Smooth muscle cell (in vitro differentiated cells): Measurements from ENCODE around the gene TRIM38. TPM values are rescaled to one million over a fixed set of nuclear protein-coding genes. Genes with fewer than 3 reads are reported as not detected.
A peak's percentile ranks its signal among the peaks of the same experiment; 100 is the strongest.

Experiments
- DNase-seq: peaks from one replicate; lab custom pipeline; 2025; ENCODE audit not compliant: unreplicated experiment; lab: John Stamatoyannopoulos, UW
- H2AFZ ChIP-seq: fragments of 200-600 bp; sonication (generic); 2 replicates; pipeline ENCODE4 v1.6.0; 2016; ENCODE audit warnings: antibody characterized with exemption, low read depth, mild to moderate bottlenecking
- H3F3A ChIP-seq: fragments of 200-600 bp; sonication (generic); 2 replicates; pipeline ENCODE4 v1.6.0; 2017; ENCODE audit warnings: antibody characterized with exemption, low read depth
- H3K27ac ChIP-seq: fragments of 200-600 bp; sonication (generic); 2 replicates; pipeline ENCODE4 v1.5.1; 2016; ENCODE audit warnings: low read depth, mild to moderate bottlenecking
- H3K27me3 ChIP-seq: fragments of 200-600 bp; sonication (generic); 2 replicates; pipeline ENCODE4 v1.6.1; 2016; ENCODE audit warnings: low read depth, mild to moderate bottlenecking
- H3K36me3 ChIP-seq: fragments of 200-600 bp; sonication (generic); 2 replicates; pipeline ENCODE4 v1.5.1; 2016; ENCODE audit warnings: low read depth
- H3K4me1 ChIP-seq: fragments of 200-600 bp; sonication (generic); 2 replicates; pipeline ENCODE4 v1.5.1; 2016; ENCODE audit warnings: low read depth
- H3K4me2 ChIP-seq: fragments of 200-600 bp; sonication (generic); 2 replicates; pipeline ENCODE4 v1.6.0; 2016; ENCODE audit warnings: mild to moderate bottlenecking
- H3K4me3 ChIP-seq: fragments of 200-600 bp; sonication (generic); 2 replicates; pipeline ENCODE4 v1.5.1; 2016; ENCODE audit warnings: mild to moderate bottlenecking
- H3K79me2 ChIP-seq: fragments of 200-600 bp; sonication (generic); 2 replicates; pipeline ENCODE4 v1.6.0; 2016; ENCODE audit warnings: low read depth, mild to moderate bottlenecking
- H3K9ac ChIP-seq: fragments of 200-600 bp; sonication (generic); 2 replicates; pipeline ENCODE4 v1.6.0; 2016; ENCODE audit warnings: low read depth
- H3K9me3 ChIP-seq: fragments of 200-600 bp; sonication (generic); replicated peaks from 2 replicates; pipeline ENCODE4 v1.5.1; 2016; ENCODE audit warnings: low read depth
- H4K20me1 ChIP-seq: fragments of 200-600 bp; sonication (generic); 2 replicates; pipeline ENCODE4 v1.6.0; 2016; ENCODE audit warnings: low read depth
- WGBS: methylation state at CpG from one replicate; pipeline ENCODE4 v1.1.7; 2016; ENCODE audit warnings: low lambda C conversion rate; 5-methylcytosine and 5-hydroxymethylcytosine counted together
- polyA plus RNA-seq: library from polyadenylated mRNA; unstranded; fragments of >200 nt; fragmentation: Nextera tagmentation; extraction: Ambion mirVana; gene quantifications from 2 replicates; pipeline ENCODE4 v1.2.1, GENCODE V29; 2016
- total RNA-seq: library from RNA; depleted of rRNA; stranded (reverse); fragments of >200 nt; gene quantifications from 2 replicates; pipeline ENCODE4 v1.2.3, GENCODE V29; 2014
- TF ChIP-seq, protein P1 (sequence below): fragments of 200-600 bp; sonication (generic); IDR thresholded peaks from 2 replicates; pipeline ENCODE4 v1.5.1; 2017; ENCODE audit warnings: borderline replicate concordance, mild to moderate bottlenecking, antibody characterized with exemption; ENCODE audit not compliant: insufficient read depth, poor library complexity, severe bottlenecking

Gene TRIM38
- total and polyA plus RNA-seq, 2 experiments from 2014 or later = 6.1 to 9.1 TPM

DNA sequence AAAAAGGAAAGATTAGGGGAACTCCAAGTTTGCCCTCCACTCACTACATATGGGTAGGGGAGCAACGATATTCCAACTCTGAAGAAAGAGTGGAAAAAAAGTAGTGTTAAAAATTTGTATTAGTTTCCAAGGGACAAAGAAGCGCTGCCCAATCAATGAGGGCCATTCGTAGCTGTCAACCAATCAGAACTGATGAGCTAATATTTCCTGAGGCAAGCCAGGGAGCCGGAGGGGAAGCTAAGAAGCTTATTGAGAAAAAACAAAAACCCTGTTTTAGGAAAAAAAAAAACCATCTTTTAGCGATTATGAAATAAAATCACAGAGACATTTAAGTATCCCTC lies 59.5 kb downstream of the TRIM38 start:
- Histone ChIP-seq H3K4me1 (peaks cover 18% of the 10 kb centered on the region), H3K79me2 (no peaks in the 10 kb centered on the region), H3K4me2 (peak overlapping the region; percentile 83), H3F3A (peaks cover 25% of the 10 kb centered on the region), H4K20me1 (no peaks in the 10 kb centered on the region), H3K27me3 (no peaks in the 10 kb centered on the region), H3K4me3 (peak overlapping the region; percentile 61), H3K9me3 (no peaks in the 10 kb centered on the region), H3K36me3 (no peaks in the 10 kb centered on the region), H3K9ac (peak overlapping the region; percentile 86), H3K27ac (peak overlapping the region; percentile 93), H2AFZ (peak overlapping the region; percentile 40)
- TF ChIP-seq, protein P1, sequence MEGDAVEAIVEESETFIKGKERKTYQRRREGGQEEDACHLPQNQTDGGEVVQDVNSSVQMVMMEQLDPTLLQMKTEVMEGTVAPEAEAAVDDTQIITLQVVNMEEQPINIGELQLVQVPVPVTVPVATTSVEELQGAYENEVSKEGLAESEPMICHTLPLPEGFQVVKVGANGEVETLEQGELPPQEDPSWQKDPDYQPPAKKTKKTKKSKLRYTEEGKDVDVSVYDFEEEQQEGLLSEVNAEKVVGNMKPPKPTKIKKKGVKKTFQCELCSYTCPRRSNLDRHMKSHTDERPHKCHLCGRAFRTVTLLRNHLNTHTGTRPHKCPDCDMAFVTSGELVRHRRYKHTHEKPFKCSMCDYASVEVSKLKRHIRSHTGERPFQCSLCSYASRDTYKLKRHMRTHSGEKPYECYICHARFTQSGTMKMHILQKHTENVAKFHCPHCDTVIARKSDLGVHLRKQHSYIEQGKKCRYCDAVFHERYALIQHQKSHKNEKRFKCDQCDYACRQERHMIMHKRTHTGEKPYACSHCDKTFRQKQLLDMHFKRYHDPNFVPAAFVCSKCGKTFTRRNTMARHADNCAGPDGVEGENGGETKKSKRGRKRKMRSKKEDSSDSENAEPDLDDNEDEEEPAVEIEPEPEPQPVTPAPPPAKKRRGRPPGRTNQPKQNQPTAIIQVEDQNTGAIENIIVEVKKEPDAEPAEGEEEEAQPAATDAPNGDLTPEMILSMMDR = no peak
- WGBS = 4% methylated on average over 5 of the region's 5 CpGs
- DNase-seq = no peak

DNA sequence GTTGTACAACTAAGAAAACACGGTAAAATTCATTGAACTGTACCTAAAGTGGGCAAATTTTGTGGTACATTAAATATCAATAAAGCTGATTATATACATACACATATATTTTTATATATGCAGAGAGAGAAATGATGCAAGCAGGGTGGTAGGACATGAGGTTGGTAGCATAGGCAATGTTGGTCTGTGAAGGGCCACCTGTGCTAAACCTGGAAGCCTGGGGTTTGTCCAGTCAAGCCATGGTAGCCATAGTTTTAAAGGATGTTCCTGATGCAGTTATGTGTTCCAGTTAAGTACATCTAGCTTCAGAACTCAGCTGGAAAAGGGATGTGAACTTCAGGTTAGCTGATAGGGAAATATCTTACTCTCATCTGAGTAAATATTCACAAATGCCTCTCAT lies 60.1 kb downstream of the TRIM38 start:
- no peaks in the 10 kb centered on the region for H3K9me3 ChIP-seq
- TF ChIP-seq, protein P1 = no peak
- no peak overlapping the region for H3K4me3 ChIP-seq
- H3K4me1 ChIP-seq = peaks cover 23% of the 10 kb centered on the region
- no peaks in the 10 kb centered on the region for H3K27me3 ChIP-seq
- WGBS = 74% methylated on average over 1 of the region's 1 CpG
- H3F3A ChIP-seq = peaks cover 25% of the 10 kb centered on the region
- peak overlapping the region; percentile 83 for H3K4me2 ChIP-seq
- no peaks in the 10 kb centered on the region for H4K20me1 ChIP-seq
- H3K27ac ChIP-seq = peak overlapping the region; percentile 93
- H3K79me2 ChIP-seq = no peaks in the 10 kb centered on the region
- H3K36me3 ChIP-seq = no peaks in the 10 kb centered on the region
- H3K9ac ChIP-seq = no peak overlapping the region
- H2AFZ ChIP-seq = no peak overlapping the region
- no peak for DNase-seq

DNA sequence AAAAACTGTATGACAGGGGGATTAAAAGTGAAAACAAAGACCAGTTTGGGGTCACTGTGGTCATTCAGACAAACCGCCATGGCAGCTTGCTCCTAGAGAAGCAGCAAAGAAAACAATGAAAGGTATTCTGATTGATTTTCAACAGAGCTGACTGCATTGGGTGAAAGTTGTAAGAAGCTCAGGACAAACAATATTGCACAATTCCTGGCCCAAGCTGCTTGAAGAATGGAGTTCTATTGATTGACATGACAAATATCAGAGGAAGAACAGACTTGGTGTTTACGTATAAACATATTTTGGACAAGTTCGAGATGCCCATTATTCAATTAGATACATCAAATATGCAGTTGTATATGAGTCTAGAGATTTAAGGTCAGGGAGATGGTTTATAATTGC lies 62.0 kb downstream of the TRIM38 start:
- H3K4me2 ChIP-seq = no peak overlapping the region
- H3K36me3 ChIP-seq = no peaks in the 10 kb centered on the region
- H2AFZ ChIP-seq = no peak overlapping the region
- no peak overlapping the region for H3K4me3 ChIP-seq
- peaks cover 25% of the 10 kb centered on the region for H3F3A ChIP-seq
- H3K27ac ChIP-seq = peak overlapping the region; percentile 88
- H3K9ac ChIP-seq = no peak overlapping the region
- no peaks in the 10 kb centered on the region for H3K79me2 ChIP-seq
- TF ChIP-seq, protein P1 = no peak
- 93% methylated on average over 3 of the region's 3 CpGs for WGBS
- H4K20me1 ChIP-seq = no peaks in the 10 kb centered on the region
- DNase-seq = no peak
- H3K9me3 ChIP-seq = no peaks in the 10 kb centered on the region
- no peaks in the 10 kb centered on the region for H3K27me3 ChIP-seq
- H3K4me1 ChIP-seq = peaks cover 40% of the 10 kb centered on the region
